IPS DF 4.7 (cell line): ENCODE data around the gene TGFA.

Source experiments
- DNase-seq: peaks from one replicate; pipeline ENCODE4 v3.0.0-alpha.2; 2013; ENCODE audit warnings: low spot score; ENCODE audit errors: extremely low read depth

Gene TGFA

GRCh38 chr2:70523996-70524965 is 29.3 kb downstream of the TGFA start:
- DNase-seq = no peak

GRCh38 chr2:70523672-70523995 is 30.0 kb downstream of the TGFA start:
- DNase-seq = no peak

GRCh38 chr2:70522627-70523026 is 31.0 kb downstream of the TGFA start:
- no peak for DNase-seq

GRCh38 chr2:70520825-70521224 is 32.8 kb downstream of the TGFA start:
- DNase-seq = no peak

- DNase-seq = no peak
Measured at GRCh38 chr2:70519453-70519852, 34.2 kb downstream of the TGFA start.

- no peak for DNase-seq
Measured at GRCh38 chr2:70518557-70518956, 35.1 kb downstream of the TGFA start.

GRCh38 chr2:70517804-70518203 is 35.8 kb downstream of the TGFA start:
- DNase-seq = no peak

- DNase-seq = no peak
Measured at GRCh38 chr2:70516596-70516995, 37.0 kb downstream of the TGFA start.

GRCh38 chr2:70515938-70516337 is 37.7 kb downstream of the TGFA start:
- DNase-seq = no peak

GRCh38 chr2:70514612-70515055 is 39.0 kb downstream of the TGFA start:
- no peak for DNase-seq

- no peak for DNase-seq
Measured at GRCh38 chr2:70513738-70514137, 39.9 kb downstream of the TGFA start.

- DNase-seq = no peak
Measured at GRCh38 chr2:70511971-70512729, 41.5 kb downstream of the TGFA start.

GRCh38 chr2:70510313-70510712 is 43.3 kb downstream of the TGFA start:
- DNase-seq = no peak

GRCh38 chr2:70509565-70509964 is 44.1 kb downstream of the TGFA start:
- no peak for DNase-seq

GRCh38 chr2:70508711-70509462 is 44.7 kb downstream of the TGFA start:
- no peak for DNase-seq

GRCh38 chr2:70505613-70506391 is 47.8 kb downstream of the TGFA start:
- DNase-seq = no peak

GRCh38 chr2:70504750-70505149 is 48.9 kb downstream of the TGFA start:
- no peak for DNase-seq

- no peak for DNase-seq
Measured at GRCh38 chr2:70503896-70504295, 49.7 kb downstream of the TGFA start.

GRCh38 chr2:70501728-70502127 is 51.9 kb downstream of the TGFA start:
- DNase-seq = no peak

GRCh38 chr2:70501215-70501614 is 52.4 kb downstream of the TGFA start:
- DNase-seq = no peak

- no peak for DNase-seq
Measured at GRCh38 chr2:70499253-70499652, 54.4 kb downstream of the TGFA start.
